Vagina (tissue), 2 donors: ENCODE results near the gene CFAP92.

Experiments
- POLR2A ChIP-seq, 2 donors: fragments of 450-650 bp; IDR thresholded peaks; one replicate each; pipeline ENCODE4 v1.6.1; 2017; ENCODE audit warnings: antibody characterized with exemption in 2 of 2, mild to moderate bottlenecking in 2 of 2, moderate library complexity in 2 of 2
- POLR2AphosphoS5 ChIP-seq, 2 donors: sonication (generic); formaldehyde crosslinking; IDR thresholded peaks; one replicate each; pipeline ENCODE4 v1.9.0; 2017; ENCODE audit warnings: antibody characterized with exemption in 2 of 2, mild to moderate bottlenecking in 2 of 2, low read depth in 1 of 2; ENCODE audit not compliant: insufficient read depth in 1 of 2
- TF ChIP-seq, protein P1 (sequence below), 3 experiments: fragments of 450-650 bp in 2 of 3; fragments of 200-600 bp in 1 of 3; sonication (generic) in 1 of 3; IDR thresholded peaks; one replicate each; pipeline ENCODE4 v1.5.1; 2017 to 2019; ENCODE audit warnings: antibody characterized with exemption in 3 of 3, mild to moderate bottlenecking in 2 of 3, moderate library complexity in 2 of 3

- TF ChIP-seq, protein P1, sequence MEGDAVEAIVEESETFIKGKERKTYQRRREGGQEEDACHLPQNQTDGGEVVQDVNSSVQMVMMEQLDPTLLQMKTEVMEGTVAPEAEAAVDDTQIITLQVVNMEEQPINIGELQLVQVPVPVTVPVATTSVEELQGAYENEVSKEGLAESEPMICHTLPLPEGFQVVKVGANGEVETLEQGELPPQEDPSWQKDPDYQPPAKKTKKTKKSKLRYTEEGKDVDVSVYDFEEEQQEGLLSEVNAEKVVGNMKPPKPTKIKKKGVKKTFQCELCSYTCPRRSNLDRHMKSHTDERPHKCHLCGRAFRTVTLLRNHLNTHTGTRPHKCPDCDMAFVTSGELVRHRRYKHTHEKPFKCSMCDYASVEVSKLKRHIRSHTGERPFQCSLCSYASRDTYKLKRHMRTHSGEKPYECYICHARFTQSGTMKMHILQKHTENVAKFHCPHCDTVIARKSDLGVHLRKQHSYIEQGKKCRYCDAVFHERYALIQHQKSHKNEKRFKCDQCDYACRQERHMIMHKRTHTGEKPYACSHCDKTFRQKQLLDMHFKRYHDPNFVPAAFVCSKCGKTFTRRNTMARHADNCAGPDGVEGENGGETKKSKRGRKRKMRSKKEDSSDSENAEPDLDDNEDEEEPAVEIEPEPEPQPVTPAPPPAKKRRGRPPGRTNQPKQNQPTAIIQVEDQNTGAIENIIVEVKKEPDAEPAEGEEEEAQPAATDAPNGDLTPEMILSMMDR (IDR thresholded peaks at IDR 0.05): no peak
- no peak for TF ChIP-seq POLR2A (IDR thresholded peaks at IDR 0.05)
- no peak for TF ChIP-seq POLR2AphosphoS5 (IDR thresholded peaks at IDR 0.05; ENCODE audit: insufficient read depth in 1 of 2, low read depth in 1 of 2)
Measured at GRCh38 chr3:128933922-128934253, 60.0 kb downstream of the CFAP92 start.
